GM18499 (cell line): ENCODE data around the gene EEF1E1.
"Not testable (repeated sequence)": the region's sequence is repeated elsewhere in the genome, so short reads cannot be mapped to it uniquely, and the experiment has no call there.

Experiments
- ATAC-seq: cut with Tn5 transposase; IDR thresholded peaks from one replicate; pipeline ENCODE4 v1.9.1; 2021; ENCODE audit warnings: moderate number of reproducible peaks; ENCODE audit not compliant: insufficient read depth, unreplicated experiment

EEF1E1 gene

GRCh38 chr6:8064638-8065518, 37.5 kb downstream of the EEF1E1 start:
- ATAC-seq, result no peak

DNA sequence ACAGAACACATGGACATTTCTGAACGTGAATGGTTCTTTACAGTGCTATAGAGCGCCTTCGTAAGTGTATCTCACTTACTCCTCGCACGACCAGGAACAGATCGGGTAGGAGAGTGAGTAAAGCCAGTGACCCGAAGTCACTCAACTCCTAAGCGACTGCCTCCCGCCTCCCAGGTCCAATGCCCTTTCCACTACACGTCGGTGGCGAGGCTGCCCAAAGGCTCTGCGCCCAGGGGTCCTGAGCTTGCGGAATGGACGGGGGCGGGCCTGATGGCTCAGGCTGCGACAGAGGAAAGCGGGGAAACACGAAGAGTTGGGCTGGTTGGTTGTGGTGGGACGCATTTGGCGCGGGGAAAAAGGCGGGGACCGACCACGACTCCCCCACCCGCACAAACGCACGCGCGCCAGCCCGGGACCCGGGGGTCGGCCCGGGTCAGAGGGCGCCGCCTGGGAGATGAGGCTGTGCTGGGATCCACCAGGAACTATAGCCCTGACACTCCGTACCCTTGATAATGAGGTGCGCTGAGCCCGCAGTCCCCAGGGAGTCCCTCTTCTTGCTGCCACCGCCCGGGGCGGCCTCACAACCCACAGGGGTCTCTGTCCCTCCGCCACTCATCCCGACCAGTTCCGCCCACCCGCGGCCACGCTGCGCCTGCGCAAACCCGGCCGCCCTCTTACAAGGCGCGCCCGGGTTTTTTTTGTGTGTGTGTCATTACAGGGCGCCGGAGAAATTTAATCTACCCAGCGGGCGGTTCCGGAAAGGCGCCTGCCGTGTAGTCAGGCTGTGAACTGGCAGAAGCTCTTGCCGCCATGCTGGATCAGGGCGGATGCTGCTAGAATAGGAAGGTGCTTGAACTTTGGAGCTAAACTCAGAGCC, 38.3 kb downstream of the EEF1E1 start, which contains the start of gene BLOC1S5:
Gene BLOC1S5, minus strand, starts transcription at position 629 of the 877 bp plus-strand sequence. Its CDS starts 13 bp downstream, at position 616.
- peak; percentile 80 for ATAC-seq

- no peak for ATAC-seq
Observed at GRCh38 chr6:8061736-8062135, 40.6 kb downstream of the EEF1E1 start.

DNA sequence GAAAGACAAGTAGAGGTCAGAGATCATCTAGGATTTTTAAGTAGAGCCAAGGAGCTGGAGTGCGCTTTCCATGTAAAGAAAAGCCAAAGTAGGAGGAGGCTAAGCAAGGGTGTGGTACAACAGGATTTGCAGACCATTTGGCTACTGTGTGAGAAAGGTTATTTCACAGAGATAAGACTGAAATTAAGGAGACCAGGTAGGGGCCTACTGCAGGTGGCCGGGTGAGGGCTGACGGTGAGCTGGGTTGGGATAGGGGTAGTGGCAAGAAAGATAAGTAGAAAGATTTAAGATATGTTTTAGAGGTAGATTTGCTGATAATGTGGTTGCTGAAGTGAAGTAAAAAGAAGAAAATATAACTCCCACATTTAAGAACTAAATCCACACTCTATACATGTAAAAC, 42.0 kb downstream of the EEF1E1 start:
- ATAC-seq, result no peak

DNA sequence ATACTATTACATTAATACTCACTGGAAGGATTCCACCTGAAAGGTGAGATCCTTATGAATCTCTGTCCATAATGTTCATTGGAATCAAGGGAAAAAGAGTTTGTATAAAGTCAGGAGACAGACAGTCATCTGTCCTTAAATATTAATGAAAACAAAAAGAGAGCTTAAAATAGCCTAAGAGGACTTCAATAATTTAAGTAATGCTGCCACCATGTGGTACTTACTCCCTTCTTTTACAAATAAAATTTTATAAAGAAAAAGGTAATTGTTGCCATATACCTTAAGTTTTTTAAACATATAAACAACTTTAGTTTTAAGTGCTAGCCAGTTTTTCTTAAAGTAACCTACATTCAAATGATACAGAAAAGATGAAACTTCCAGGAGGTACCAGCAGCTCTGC, 43.2 kb downstream of the EEF1E1 start:
- no peak for ATAC-seq

DNA sequence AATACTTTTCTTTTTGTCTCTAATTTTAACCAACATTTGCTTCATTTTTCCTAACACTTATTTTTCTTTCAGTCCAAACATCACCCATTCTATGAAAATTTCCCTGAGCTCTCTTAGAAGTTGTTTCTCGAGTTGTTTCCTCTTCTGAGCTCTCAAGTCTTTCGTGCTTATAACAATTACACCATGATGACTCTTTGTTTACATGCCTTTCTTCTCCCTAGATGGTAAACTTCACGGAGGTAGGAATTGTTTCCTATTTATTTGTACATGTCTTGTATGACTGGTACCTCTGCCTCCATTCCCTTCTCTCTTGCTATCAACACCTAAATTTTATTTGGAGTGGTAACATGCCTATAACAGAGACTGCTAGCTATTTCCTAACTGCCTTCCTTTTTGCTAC, 44.6 kb downstream of the EEF1E1 start:
- ATAC-seq, result no peak

GRCh38 chr6:8057263-8057662, 45.1 kb downstream of the EEF1E1 start:
- ATAC-seq, result no peak

GRCh38 chr6:8054276-8054675, 48.1 kb downstream of the EEF1E1 start:
- no peak for ATAC-seq

DNA sequence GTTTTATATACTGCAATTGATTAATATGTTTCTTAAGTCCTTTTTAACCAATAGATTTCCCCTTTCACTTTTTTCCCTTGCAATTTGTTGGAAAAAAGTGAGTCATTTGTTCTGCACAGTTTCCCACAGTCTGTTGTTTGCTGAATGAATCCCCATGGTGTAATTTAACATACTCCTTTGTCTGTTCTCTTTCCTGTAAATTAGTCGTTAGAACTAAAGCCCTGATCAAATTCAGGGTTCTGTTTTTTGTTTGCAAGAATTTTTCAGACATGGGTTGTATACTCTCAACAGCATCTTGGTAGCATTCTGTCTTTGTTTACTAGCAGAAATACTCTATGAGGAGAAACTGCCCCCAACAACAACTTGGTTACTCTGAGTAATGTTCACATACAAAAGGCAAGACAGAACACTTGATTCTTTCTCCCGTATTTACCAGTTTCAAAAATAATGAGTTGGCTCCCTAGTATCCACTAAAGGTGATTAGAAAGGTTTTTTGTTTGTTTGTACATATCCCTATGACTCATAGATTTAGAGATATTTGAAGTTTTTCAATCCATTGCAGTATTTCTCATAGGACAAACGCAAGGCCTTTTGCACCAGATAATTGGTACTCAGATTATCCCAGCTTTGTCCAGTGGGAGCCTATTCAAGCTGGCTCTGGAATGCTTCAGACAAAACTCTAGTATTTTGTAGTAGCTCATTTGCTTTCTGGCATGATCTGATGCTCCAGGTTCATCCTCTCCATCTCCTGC, 54.6 kb downstream of the EEF1E1 start:
- no peak for ATAC-seq

GRCh38 chr6:8045769-8046168, 56.6 kb downstream of the EEF1E1 start:
- not testable (repeated sequence) for ATAC-seq

GRCh38 chr6:8043221-8043620, 59.1 kb downstream of the EEF1E1 start:
- ATAC-seq, result no peak

DNA sequence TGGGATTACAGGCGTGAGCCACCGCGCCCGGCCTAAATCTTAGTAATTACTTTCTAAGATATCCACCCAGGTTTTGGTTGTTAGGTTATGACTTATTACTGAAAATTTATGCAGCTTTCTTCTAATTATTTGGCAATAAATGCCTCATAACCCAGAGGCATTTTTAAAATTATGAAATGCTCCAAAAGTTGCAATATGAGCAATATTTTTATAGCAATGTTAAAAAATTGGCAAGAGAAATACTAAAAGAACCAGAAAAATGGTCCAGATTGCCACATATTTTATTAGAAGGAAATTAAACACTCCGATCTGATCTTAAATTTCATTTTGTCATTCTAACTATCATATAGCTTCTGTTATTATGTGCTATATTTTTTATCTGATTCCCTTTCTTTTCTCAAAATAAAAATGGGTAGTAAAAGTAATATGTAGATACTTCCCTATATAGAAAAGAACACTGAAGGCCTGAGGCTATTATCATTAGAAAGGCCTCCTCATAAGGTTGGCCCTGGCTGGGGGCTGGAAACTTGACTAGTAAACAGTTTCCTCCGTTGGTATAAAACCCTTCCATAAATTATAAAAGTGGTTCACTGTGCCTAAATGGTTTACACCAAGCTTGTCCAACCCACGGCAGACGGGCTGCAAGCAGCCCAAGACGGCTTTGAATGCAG, 60.3 kb downstream of the EEF1E1 start:
- no peak for ATAC-seq

GRCh38 chr6:8034107-8034506, 68.2 kb downstream of the EEF1E1 start:
- ATAC-seq, result not testable (repeated sequence)

DNA sequence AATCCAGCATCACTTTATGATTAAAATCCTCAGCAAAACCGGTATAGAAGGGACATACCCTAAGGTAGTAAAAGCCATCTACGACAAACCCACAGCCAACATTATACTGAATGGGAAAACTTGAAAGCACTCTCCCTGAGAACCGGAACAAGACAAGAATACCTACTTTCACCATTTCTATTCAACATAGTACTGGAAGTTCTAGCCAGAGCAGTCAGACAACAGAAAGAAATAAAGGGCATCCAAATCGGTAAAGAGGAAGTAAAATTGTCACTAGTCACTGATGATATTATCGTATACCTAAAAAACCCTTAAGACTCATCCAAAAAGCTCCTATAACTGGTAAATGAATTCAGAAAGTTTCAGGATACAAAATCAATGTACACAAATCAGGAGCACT, 71.4 kb downstream of the EEF1E1 start:
- ATAC-seq, result no peak
